ENCODE data around the gene RCL1.

DNA sequence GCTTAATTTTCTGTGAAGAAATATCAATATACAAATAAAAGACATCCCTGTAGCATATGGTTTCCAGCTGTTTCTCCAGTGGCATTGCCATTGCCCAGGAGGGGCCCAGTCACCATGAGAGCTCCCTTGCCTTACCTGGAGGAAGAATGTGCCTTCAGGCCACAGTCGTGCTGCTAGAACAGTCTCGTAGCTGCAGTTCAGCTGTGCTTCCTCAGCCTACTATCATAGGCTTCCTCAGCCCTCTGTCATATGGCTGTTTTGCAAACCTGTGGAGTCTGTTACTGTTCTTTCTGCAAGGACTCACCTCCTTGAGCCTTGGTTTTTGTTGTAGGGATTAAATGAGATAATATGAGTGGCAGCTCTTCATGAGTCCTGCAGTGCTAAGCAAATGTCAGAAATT lies 67.6 kb downstream of the RCL1 start:
- TF ChIP-seq POLR2A (IDR thresholded peaks at IDR 0.05) = no peak
- TF ChIP-seq, protein P1, sequence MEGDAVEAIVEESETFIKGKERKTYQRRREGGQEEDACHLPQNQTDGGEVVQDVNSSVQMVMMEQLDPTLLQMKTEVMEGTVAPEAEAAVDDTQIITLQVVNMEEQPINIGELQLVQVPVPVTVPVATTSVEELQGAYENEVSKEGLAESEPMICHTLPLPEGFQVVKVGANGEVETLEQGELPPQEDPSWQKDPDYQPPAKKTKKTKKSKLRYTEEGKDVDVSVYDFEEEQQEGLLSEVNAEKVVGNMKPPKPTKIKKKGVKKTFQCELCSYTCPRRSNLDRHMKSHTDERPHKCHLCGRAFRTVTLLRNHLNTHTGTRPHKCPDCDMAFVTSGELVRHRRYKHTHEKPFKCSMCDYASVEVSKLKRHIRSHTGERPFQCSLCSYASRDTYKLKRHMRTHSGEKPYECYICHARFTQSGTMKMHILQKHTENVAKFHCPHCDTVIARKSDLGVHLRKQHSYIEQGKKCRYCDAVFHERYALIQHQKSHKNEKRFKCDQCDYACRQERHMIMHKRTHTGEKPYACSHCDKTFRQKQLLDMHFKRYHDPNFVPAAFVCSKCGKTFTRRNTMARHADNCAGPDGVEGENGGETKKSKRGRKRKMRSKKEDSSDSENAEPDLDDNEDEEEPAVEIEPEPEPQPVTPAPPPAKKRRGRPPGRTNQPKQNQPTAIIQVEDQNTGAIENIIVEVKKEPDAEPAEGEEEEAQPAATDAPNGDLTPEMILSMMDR (IDR thresholded peaks at IDR 0.05) = no peak
- TF ChIP-seq EP300 (IDR thresholded peaks at IDR 0.05) = no peak
- no peak for TF ChIP-seq POLR2AphosphoS5 (IDR thresholded peaks at IDR 0.05)
